Tibial nerve (tissue), 4 donors: ENCODE results near the gene GSK3B. TPM values are rescaled to one million over a fixed set of nuclear protein-coding genes. Genes with fewer than 3 reads are reported as not detected.

ENCODE experiments used
- DNase-seq, 2 donors: peaks; one replicate each; pipeline ENCODE4 v3.0.0-alpha.2; 2019; ENCODE audit warnings: low spot score in 2 of 2
- H3K27ac ChIP-seq, 4 donors: fragments of 200-600 bp; sonication (generic) in 3 of 4; one replicate each; pipeline ENCODE4 v1.5.1; 2017 to 2019; ENCODE audit warnings: mild to moderate bottlenecking in 1 of 4
- H3K27me3 ChIP-seq, 2 donors: fragments of 200-600 bp; sonication (generic) in 1 of 2; one replicate each; pipeline versions ENCODE4 v1.5.1 to v1.6.0; 2017 to 2019
- H3K36me3 ChIP-seq, 3 donors: fragments of 200-600 bp; sonication (generic); one replicate each; pipeline ENCODE4 v1.5.1; 2018 to 2019
- H3K4me1 ChIP-seq, 4 donors: fragments of 200-600 bp; sonication (generic) in 3 of 4; one replicate each; pipeline ENCODE4 v1.5.1; 2017 to 2019
- H3K4me3 ChIP-seq, 4 donors: fragments of 200-600 bp; sonication (generic) in 3 of 4; one replicate each; pipeline ENCODE4 v1.5.1; 2017 to 2019; ENCODE audit warnings: mild to moderate bottlenecking in 1 of 4, moderate library complexity in 1 of 4
- H3K9me3 ChIP-seq, 4 donors: fragments of 200-600 bp; sonication (generic) in 3 of 4; one replicate each; pipeline ENCODE4 v1.5.1; 2017 to 2019
- EP300 ChIP-seq, 2 donors: sonication (generic); formaldehyde crosslinking; IDR thresholded peaks; one replicate each; pipeline ENCODE4 v1.6.1; 2017; ENCODE audit warnings: antibody characterized with exemption in 2 of 2, mild to moderate bottlenecking in 1 of 2
- POLR2A ChIP-seq, 2 donors: fragments of 450-650 bp; IDR thresholded peaks; one replicate each; pipeline ENCODE4 v1.6.1; 2017; ENCODE audit warnings: antibody characterized with exemption in 2 of 2, mild to moderate bottlenecking in 2 of 2, moderate library complexity in 2 of 2
- WGBS, 2 donors: methylation state at CpG; one replicate each; pipeline ENCODE4 v1.1.5; 2018; 5-methylcytosine and 5-hydroxymethylcytosine counted together
- total RNA-seq, 4 donors: library from RNA; depleted of rRNA; stranded (reverse); fragments of >200 nt; gene quantifications; one replicate each; pipeline ENCODE4 v1.1.0, GENCODE V29; 2016
- TF ChIP-seq, protein P1 (sequence below), 5 experiments: fragments of 200-600 bp in 3 of 5; fragments of 450-650 bp in 2 of 5; sonication (generic) in 3 of 5; IDR thresholded peaks; one replicate each; pipeline ENCODE4 v1.5.1; 2016 to 2019; ENCODE audit warnings: antibody characterized with exemption in 5 of 5, mild to moderate bottlenecking in 3 of 5, moderate library complexity in 2 of 5

Gene GSK3B
- total RNA-seq, 4 donors from 2014 or later, result 22.6 to 39.3 (median 28.5) TPM

DNA sequence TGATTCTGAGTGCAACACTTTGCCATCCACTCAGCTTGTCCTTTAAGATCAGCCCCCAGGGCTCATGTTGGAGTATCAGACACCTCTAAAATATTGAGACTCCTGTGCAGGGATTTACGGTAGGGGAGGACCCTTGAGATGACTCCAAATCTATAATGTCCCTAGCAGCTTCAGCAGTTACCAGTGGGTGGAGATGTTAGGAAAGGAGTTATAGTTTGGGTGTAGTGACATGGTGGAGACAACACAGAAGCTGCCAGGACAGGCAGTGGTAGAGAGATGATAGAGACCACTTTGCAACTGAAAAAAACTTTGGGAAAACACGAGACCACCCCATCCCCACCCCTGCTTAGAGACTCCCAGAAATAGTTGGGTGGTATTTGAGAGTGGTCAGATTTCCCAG is 43.3 kb upstream of the GSK3B start:
- Histone ChIP-seq H3K27me3 (no peaks in the 10 kb centered on the region), H3K27ac (no peak overlapping the region), H3K9me3 (peaks cover 0 to 8% (median 0%) of the 10 kb centered on the region in 4 donors), H3K4me3 (no peak overlapping the region), H3K4me1 (no peaks in the 10 kb centered on the region), H3K36me3 (no peaks in the 10 kb centered on the region)
- 63 to 76% methylated on average over 2 of the region's 2 CpGs for WGBS, 2 donors
- DNase-seq, result no peak
- TF ChIP-seq, protein P1, sequence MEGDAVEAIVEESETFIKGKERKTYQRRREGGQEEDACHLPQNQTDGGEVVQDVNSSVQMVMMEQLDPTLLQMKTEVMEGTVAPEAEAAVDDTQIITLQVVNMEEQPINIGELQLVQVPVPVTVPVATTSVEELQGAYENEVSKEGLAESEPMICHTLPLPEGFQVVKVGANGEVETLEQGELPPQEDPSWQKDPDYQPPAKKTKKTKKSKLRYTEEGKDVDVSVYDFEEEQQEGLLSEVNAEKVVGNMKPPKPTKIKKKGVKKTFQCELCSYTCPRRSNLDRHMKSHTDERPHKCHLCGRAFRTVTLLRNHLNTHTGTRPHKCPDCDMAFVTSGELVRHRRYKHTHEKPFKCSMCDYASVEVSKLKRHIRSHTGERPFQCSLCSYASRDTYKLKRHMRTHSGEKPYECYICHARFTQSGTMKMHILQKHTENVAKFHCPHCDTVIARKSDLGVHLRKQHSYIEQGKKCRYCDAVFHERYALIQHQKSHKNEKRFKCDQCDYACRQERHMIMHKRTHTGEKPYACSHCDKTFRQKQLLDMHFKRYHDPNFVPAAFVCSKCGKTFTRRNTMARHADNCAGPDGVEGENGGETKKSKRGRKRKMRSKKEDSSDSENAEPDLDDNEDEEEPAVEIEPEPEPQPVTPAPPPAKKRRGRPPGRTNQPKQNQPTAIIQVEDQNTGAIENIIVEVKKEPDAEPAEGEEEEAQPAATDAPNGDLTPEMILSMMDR (IDR thresholded peaks at IDR 0.05), result no peak
- TF ChIP-seq POLR2A (IDR thresholded peaks at IDR 0.05) (no peak), EP300 (IDR thresholded peaks at IDR 0.05) (no peak)

DNA sequence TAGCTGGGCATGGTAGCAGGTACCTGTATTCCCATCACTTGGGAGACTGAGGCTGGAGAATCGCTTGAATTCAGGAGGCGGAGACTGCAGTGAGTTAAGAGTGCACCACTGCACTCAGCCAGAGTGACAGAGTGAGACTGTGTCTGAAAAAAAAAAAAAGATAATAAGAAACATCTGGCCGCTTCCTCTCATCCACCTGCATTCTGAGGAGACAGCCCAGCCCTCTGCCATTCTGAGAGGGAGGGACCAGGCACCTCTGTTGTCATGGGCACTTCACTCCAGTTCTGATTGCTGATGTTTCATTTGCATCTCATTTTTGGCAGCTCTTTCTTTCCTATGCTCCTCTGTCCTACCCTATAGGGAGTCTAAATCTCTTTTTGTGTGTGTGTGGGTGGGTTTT is 36.4 kb upstream of the GSK3B start:
- H3K9me3 ChIP-seq, result no peaks in the 10 kb centered on the region
- H3K4me3 ChIP-seq, result no peak overlapping the region
- no peaks in the 10 kb centered on the region for H3K36me3 ChIP-seq
- no peaks in the 10 kb centered on the region for H3K27me3 ChIP-seq
- TF ChIP-seq POLR2A (IDR thresholded peaks at IDR 0.05), result no peak
- TF ChIP-seq EP300 (IDR thresholded peaks at IDR 0.05), result no peak
- TF ChIP-seq, protein P1 (IDR thresholded peaks at IDR 0.05), result no peak
- WGBS, 2 donors, result 79 to 83% methylated on average over 3 of the region's 3 CpGs
- H3K27ac ChIP-seq, result no peak overlapping the region
- DNase-seq, result no peak
- H3K4me1 ChIP-seq, result no peaks in the 10 kb centered on the region

DNA sequence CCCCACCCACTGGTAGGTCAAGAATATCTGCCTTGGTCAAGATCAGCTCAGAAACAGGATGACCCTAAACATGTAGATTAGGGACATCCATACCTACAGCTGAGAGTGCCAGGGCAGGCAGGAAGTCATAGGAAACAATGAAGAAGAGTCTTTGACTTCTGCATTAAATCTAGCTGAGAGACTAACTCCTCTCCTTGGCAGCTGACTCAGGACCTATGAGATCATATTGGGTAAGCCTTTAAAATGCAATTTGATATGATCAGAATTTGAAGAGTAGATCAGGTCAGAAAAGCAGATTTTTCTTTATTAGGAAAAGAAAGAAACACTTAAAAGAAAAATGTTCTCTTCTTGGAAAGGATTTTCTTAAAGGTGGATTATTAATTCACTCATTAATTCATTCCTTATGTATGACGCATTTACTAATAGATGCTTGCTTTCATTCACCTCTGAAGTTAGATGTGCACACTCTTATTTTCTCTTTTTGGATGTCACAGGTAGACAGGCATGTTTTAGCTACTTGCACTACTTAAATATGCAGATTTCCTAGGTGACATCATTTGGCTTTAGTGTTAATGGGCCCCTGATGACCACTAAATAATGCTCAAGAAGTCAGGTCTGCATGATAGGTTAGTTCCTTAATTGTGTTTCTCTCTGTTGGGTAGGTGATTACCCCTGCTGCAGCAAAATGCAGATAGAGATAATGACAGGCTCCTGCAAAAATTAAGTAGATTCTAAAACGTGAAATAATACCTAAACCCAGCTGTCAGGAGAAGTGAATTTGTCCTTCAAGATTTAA is 35.7 kb upstream of the GSK3B start:
- Histone ChIP-seq H3K27ac (no peak overlapping the region), H3K36me3 (no peaks in the 10 kb centered on the region), H3K27me3 (no peaks in the 10 kb centered on the region), H3K9me3 (no peaks in the 10 kb centered on the region), H3K4me3 (no peak overlapping the region), H3K4me1 (no peaks in the 10 kb centered on the region)
- TF ChIP-seq POLR2A (IDR thresholded peaks at IDR 0.05), result no peak
- TF ChIP-seq, protein P1 (IDR thresholded peaks at IDR 0.05), result no peak
- no peak for TF ChIP-seq EP300 (IDR thresholded peaks at IDR 0.05)
- DNase-seq, result no peak
- WGBS, 2 donors, result 80 to 86% methylated on average over 2 of the region's 2 CpGs

DNA sequence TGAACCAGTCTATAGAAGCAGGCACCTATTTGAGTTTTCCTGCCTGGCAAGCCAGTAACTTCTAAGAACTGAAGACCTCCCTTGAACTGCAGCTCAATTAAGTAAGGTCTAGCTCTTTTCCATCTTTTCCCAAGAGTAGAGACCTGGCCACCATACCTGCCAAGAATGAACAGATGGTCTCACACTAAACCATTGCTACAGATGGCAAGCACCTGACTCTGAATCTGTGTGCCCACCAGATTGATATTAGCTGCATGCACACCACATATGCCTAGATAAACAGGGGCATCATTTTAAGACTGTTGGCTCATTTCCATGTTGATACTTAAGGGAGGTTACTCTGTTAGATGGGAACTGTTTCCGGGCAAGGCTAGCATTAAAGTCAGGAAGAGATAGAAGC is 34.8 kb upstream of the GSK3B start:
- no peak for DNase-seq
- 90 to 93% methylated on average over 1 of the region's 1 CpG for WGBS, 2 donors
- no peaks in the 10 kb centered on the region for H3K36me3 ChIP-seq
- TF ChIP-seq, protein P1 (IDR thresholded peaks at IDR 0.05), result no peak
- no peak for TF ChIP-seq EP300 (IDR thresholded peaks at IDR 0.05)
- TF ChIP-seq POLR2A (IDR thresholded peaks at IDR 0.05), result no peak
- no peaks in the 10 kb centered on the region for H3K4me1 ChIP-seq
- H3K27me3 ChIP-seq, result no peaks in the 10 kb centered on the region
- no peak overlapping the region for H3K4me3 ChIP-seq
- H3K9me3 ChIP-seq, result no peaks in the 10 kb centered on the region
- no peak overlapping the region for H3K27ac ChIP-seq

DNA sequence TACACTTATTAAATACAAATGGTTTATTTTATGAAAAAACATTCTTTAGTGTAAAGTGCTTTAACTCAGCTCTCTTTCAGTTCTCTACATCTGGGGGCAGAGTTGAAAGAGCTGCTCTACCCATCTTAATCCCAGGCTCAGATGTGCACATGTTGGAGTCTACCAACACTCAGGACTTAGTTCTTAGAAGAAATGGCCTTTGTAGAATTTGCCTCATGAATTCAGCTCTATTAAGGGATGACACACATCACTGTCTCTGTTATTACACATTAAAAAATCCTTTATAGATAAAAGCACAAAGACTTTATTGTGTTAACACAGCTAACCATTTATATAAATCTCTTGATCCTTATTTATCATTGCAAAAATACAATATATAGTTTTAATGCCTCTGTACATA is 31.7 kb upstream of the GSK3B start:
- TF ChIP-seq EP300 (IDR thresholded peaks at IDR 0.05) (no peak), POLR2A (IDR thresholded peaks at IDR 0.05) (no peak)
- TF ChIP-seq, protein P1 (IDR thresholded peaks at IDR 0.05), result no peak
- DNase-seq, result no peak
- H3K4me3 ChIP-seq, result no peak overlapping the region

More for the DNA sequence above, 31.7 kb upstream of the GSK3B start:
- no peaks in the 10 kb centered on the region for H3K36me3 ChIP-seq
- no peaks in the 10 kb centered on the region for H3K27me3 ChIP-seq
- H3K4me1 ChIP-seq, result no peaks in the 10 kb centered on the region
- peaks cover 0 to 15% (median 0%) of the 10 kb centered on the region in 4 donors for H3K9me3 ChIP-seq
- no peak overlapping the region for H3K27ac ChIP-seq
